Coronary artery (tissue), 2 donors: Measurements from ENCODE around the gene NBEA.

ENCODE experiments used
- DNase-seq: peaks from one replicate; pipeline ENCODE4 v3.0.0-alpha.2; 2017; ENCODE audit warnings: low spot score
- H3K27ac ChIP-seq, 2 donors: fragments of 200-600 bp; sonication (generic); one replicate each; pipeline ENCODE4 v1.5.1; 2016 to 2019
- H3K4me3 ChIP-seq: fragments of 200-600 bp; sonication (generic); 2 replicates; pipeline ENCODE4 v1.5.1; 2016; ENCODE audit warnings: mild to moderate bottlenecking, moderate library complexity
- TF ChIP-seq, protein P1 (sequence below): fragments of 200-600 bp; sonication (generic); IDR thresholded peaks from one replicate; pipeline ENCODE4 v1.5.1; 2019; ENCODE audit warnings: antibody characterized with exemption

NBEA gene

GRCh38 chr13:35552172-35552844, 610.2 kb downstream of the NBEA start:
- no peak for DNase-seq
- Histone ChIP-seq H3K4me3 (no peak overlapping the region), H3K27ac (no peak overlapping the region)
- TF ChIP-seq, protein P1, sequence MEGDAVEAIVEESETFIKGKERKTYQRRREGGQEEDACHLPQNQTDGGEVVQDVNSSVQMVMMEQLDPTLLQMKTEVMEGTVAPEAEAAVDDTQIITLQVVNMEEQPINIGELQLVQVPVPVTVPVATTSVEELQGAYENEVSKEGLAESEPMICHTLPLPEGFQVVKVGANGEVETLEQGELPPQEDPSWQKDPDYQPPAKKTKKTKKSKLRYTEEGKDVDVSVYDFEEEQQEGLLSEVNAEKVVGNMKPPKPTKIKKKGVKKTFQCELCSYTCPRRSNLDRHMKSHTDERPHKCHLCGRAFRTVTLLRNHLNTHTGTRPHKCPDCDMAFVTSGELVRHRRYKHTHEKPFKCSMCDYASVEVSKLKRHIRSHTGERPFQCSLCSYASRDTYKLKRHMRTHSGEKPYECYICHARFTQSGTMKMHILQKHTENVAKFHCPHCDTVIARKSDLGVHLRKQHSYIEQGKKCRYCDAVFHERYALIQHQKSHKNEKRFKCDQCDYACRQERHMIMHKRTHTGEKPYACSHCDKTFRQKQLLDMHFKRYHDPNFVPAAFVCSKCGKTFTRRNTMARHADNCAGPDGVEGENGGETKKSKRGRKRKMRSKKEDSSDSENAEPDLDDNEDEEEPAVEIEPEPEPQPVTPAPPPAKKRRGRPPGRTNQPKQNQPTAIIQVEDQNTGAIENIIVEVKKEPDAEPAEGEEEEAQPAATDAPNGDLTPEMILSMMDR = no peak

DNA sequence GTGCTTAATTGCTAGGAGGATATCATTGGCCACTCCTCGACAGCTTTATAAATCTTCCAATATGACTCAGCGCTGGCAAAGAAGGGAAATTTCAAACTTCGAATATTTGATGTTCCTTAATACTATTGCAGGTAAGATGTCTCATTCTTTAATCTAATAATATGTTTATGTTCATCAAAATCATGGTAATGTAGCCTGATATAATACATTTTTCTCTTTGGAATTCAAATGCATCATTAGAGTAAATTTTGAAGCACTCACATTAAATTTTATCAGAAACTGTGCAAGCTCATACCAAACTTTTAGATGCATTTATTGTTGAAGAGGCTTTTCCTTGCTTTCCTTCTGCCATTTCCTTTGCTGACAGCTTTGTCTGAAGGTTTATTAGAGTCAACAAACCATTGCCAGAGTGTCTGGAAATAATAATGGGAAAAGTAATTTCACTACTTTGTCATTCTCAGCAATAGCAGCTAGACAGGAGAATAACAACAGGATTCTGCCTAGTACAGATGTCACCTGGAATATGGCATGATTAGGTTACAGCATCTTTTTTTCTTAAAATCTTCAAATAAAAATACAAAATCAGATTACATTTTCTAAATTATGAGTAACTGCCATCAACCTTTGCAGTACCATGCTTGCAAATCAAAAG, 613.0 kb downstream of the NBEA start:
- no peak for DNase-seq
- H3K27ac ChIP-seq = no peak overlapping the region
- TF ChIP-seq, protein P1 = no peak
- no peak overlapping the region for H3K4me3 ChIP-seq

- TF ChIP-seq, protein P1 = no peak
- Histone ChIP-seq H3K27ac (no peak overlapping the region), H3K4me3 (no peak overlapping the region)
- no peak for DNase-seq
These were observed 615.4 kb downstream of the NBEA start for GRCh38 chr13:35557475-35557874.

GRCh38 chr13:35561540-35561939, 619.5 kb downstream of the NBEA start:
- H3K4me3 ChIP-seq = no peak overlapping the region
- TF ChIP-seq, protein P1 = no peak
- no peak for DNase-seq
- no peak overlapping the region for H3K27ac ChIP-seq

GRCh38 chr13:35565273-35565672, 623.2 kb downstream of the NBEA start:
- TF ChIP-seq, protein P1 = no peak
- Histone ChIP-seq H3K27ac (no peak overlapping the region), H3K4me3 (no peak overlapping the region)
- DNase-seq = no peak

DNA sequence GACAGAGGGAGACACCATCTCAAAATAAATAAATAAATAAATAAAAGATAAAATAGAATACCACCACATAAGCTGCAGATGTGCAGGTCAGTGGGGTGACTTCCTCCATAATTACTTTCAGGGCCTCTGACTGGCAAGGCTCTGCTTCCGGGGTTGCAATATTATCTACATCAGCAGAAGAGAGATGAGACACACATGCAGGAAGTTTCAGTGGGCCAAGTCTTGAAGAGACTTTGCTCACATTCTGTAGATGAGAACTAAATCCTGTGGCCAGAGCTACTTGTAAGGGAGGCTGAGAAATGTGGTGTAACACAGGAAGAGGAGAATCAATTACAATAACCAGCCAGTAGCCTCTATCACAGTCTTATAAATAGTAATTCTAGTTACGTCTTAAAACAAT, 624.3 kb downstream of the NBEA start:
- Histone ChIP-seq H3K4me3 (no peak overlapping the region), H3K27ac (no peak overlapping the region)
- DNase-seq = no peak
- TF ChIP-seq, protein P1 = no peak

DNA sequence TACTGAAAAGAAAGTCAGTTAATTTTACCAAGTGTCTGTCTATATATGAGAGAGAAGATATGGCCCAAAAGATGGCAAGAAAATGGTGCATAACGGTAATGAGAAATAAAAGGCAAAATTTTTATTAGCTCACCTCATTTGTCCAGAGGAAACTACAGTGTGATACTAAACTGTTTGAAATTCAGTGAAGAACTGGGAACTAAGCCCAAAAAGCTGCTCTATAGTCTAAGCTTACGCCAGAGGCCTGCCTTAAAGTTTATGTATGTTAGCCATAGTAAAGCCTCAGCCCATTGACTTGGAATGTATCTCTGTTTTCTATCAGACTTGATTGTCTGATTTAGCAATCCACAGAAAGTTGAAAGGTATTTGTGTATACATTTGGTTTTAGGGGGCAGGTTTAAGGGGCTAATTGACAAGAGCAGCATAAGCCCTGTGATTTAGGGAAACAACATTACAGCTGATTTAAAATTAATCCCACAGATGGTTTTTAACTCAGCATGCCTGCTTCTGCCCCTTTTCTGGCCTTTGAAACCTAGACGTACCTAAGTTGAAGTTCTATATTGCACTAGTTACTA, 625.4 kb downstream of the NBEA start:
- DNase-seq = no peak
- no peak overlapping the region for H3K4me3 ChIP-seq
- TF ChIP-seq, protein P1 = no peak
- no peak overlapping the region for H3K27ac ChIP-seq
